SW 1271 (cell line): ENCODE results near the gene BDKRB2.

Source experiments
- DNase-seq, 2 experiments: peaks; one replicate each; lab custom pipeline; 2025; lab: John Stamatoyannopoulos, UW

Gene BDKRB2

GRCh38 chr14:96198430-96199130, 6.1 kb upstream of the BDKRB2 start:
- no peak for DNase-seq

- DNase-seq: no peak
Measured at GRCh38 chr14:96201157-96201556, 3.5 kb upstream of the BDKRB2 start.

- DNase-seq: no peak
Measured at GRCh38 chr14:96201965-96202364, 2.7 kb upstream of the BDKRB2 start.

GRCh38 chr14:96202441-96203094, 2.1 kb upstream of the BDKRB2 start:
- DNase-seq: no peak

GRCh38 chr14:96203116-96203515, 1.5 kb upstream of the BDKRB2 start:
- no peak for DNase-seq

- no peak for DNase-seq
Measured at GRCh38 chr14:96203635-96204034, 1.0 kb upstream of the BDKRB2 start.

- no peak for DNase-seq
Measured at GRCh38 chr14:96205059-96205977, 679 bp downstream of the BDKRB2 start.

- no peak for DNase-seq
Measured at GRCh38 chr14:96205978-96206360, 1.3 kb downstream of the BDKRB2 start.

- DNase-seq: no peak
Measured at GRCh38 chr14:96206461-96206860, 1.8 kb downstream of the BDKRB2 start.

GRCh38 chr14:96207686-96208085, 3.0 kb downstream of the BDKRB2 start:
- no peak for DNase-seq

- no peak for DNase-seq
Measured at GRCh38 chr14:96208739-96209138, 4.1 kb downstream of the BDKRB2 start.

- no peak for DNase-seq
Measured at GRCh38 chr14:96212140-96212539, 7.5 kb downstream of the BDKRB2 start.

GRCh38 chr14:96212896-96213295, 8.3 kb downstream of the BDKRB2 start:
- no peak for DNase-seq

- DNase-seq: no peak
Measured at GRCh38 chr14:96213871-96214465, 9.3 kb downstream of the BDKRB2 start.

- DNase-seq: no peak
Measured at GRCh38 chr14:96214793-96215192, 10.2 kb downstream of the BDKRB2 start.

GRCh38 chr14:96215452-96216244, 11.0 kb downstream of the BDKRB2 start:
- DNase-seq: no peak

GRCh38 chr14:96216627-96217026, 12.0 kb downstream of the BDKRB2 start:
- no peak for DNase-seq

- no peak for DNase-seq
Measured at GRCh38 chr14:96217376-96217913, 12.8 kb downstream of the BDKRB2 start.

- no peak for DNase-seq
Measured at GRCh38 chr14:96221109-96221650, 16.5 kb downstream of the BDKRB2 start.

GRCh38 chr14:96221841-96222240, 17.2 kb downstream of the BDKRB2 start:
- no peak for DNase-seq
